Measurements from ENCODE around the gene LENG1. TPM values are rescaled to one million over a fixed set of nuclear protein-coding genes. Genes with fewer than 3 reads are reported as not detected.

The LENG1 gene
- total and polyA plus RNA-seq, 12 donors: 5.0 to 22.0 (median 9.7) TPM

DNA sequence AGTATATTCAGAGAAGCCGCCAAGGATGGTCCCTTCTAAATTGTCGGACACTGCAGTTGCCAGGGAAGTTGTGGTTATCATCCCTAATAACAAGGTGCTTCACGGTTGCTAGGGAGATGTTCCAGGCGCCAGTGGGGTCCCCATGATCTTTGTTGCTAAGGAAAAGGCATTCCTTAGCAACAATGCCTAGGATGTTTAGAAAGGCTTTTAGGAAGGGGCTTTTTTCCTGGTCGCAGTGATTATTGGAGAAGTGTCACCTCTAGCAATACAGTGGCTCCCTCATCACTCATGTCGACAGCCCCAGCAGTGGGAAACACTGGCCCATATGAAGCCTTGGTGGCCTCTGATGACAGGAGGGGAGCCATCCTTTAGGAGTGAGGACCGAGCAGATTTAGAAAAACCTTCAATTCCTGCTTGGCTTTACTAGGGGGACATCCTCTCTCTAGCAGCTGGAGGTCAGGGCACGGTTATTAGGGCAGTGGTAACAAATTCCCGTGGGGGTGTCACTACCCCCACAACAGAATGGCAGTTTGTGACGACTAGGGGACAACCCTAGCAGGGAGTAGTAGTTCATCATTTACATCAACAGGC lies 19.8 kb upstream of the LENG1 start:
- Histone ChIP-seq H3K36me3 (replicated peaks in 1 of 2) (peaks cover 0 to 46% of the 10 kb centered on the region in 2 donors), H3K27me3 (no peaks in the 10 kb centered on the region), H3K9me3 (replicated peaks in 1 of 3) (no peaks in the 10 kb centered on the region), H3K4me1 (replicated peaks in 1 of 2) (no peaks in the 10 kb centered on the region), H3K4me3 (no peak overlapping the region), H3K27ac (no peak overlapping the region)
- no peak for DNase-seq
- intact Hi-C loops (cut with DNase I): no loop called here
- 83 to 92% (median 86%) methylated on average over 7 to 10 of the region's 10 CpGs for WGBS, 4 donors
- no peak for TF ChIP-seq POLR2A (IDR thresholded peaks at IDR 0.05)
- TF ChIP-seq, protein P1, sequence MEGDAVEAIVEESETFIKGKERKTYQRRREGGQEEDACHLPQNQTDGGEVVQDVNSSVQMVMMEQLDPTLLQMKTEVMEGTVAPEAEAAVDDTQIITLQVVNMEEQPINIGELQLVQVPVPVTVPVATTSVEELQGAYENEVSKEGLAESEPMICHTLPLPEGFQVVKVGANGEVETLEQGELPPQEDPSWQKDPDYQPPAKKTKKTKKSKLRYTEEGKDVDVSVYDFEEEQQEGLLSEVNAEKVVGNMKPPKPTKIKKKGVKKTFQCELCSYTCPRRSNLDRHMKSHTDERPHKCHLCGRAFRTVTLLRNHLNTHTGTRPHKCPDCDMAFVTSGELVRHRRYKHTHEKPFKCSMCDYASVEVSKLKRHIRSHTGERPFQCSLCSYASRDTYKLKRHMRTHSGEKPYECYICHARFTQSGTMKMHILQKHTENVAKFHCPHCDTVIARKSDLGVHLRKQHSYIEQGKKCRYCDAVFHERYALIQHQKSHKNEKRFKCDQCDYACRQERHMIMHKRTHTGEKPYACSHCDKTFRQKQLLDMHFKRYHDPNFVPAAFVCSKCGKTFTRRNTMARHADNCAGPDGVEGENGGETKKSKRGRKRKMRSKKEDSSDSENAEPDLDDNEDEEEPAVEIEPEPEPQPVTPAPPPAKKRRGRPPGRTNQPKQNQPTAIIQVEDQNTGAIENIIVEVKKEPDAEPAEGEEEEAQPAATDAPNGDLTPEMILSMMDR (IDR thresholded peaks at IDR 0.05): no peak

DNA sequence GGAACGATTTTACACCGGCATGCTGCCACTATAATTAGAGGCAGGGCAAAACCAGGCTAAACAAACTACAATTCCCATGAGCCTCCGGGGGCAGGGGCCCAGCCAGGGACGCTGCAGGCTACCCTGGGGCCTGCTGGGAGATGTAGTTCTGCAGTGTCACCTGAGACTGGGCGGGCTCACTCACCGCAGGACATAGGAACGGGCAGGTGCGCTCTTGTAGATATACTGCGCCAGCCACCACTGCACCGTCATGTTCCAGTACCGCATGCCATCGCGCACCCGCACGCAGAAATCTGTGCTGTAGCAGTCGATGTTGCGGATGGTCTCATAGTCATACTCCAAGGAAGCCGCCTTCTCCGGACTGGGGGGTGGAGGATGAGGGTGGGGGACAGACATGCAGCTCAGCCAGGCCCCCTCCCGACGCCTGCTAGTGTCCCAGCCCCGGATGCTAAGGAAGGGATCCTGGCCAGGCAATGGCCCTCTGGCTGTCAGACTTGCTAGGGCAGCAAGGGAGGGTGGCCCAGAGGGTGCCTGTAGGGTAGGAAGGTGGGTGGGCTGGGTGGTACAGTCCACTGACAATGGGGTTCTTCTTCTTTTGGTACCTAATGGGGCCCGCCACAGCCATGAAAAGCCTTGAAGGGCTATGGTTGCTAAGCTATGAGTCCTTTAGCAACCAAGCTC lies 19.2 kb upstream of the LENG1 start:
- Histone ChIP-seq H3K27me3 (no peaks in the 10 kb centered on the region), H3K36me3 (replicated peaks in 1 of 2) (peaks cover 0 to 44% of the 10 kb centered on the region in 2 donors), H3K9me3 (replicated peaks in 1 of 3) (no peaks in the 10 kb centered on the region), H3K27ac (no peak overlapping the region), H3K4me3 (no peak overlapping the region), H3K4me1 (replicated peaks in 1 of 2) (no peaks in the 10 kb centered on the region)
- no peak for TF ChIP-seq POLR2A (IDR thresholded peaks at IDR 0.05)
- TF ChIP-seq, protein P1 (IDR thresholded peaks at IDR 0.05): no peak
- DNase-seq: no peak
- intact Hi-C loops (cut with DNase I): no loop called here
- WGBS, 4 donors: 61 to 82% (median 80%) methylated on average over 6 to 23 of the region's 23 CpGs

DNA sequence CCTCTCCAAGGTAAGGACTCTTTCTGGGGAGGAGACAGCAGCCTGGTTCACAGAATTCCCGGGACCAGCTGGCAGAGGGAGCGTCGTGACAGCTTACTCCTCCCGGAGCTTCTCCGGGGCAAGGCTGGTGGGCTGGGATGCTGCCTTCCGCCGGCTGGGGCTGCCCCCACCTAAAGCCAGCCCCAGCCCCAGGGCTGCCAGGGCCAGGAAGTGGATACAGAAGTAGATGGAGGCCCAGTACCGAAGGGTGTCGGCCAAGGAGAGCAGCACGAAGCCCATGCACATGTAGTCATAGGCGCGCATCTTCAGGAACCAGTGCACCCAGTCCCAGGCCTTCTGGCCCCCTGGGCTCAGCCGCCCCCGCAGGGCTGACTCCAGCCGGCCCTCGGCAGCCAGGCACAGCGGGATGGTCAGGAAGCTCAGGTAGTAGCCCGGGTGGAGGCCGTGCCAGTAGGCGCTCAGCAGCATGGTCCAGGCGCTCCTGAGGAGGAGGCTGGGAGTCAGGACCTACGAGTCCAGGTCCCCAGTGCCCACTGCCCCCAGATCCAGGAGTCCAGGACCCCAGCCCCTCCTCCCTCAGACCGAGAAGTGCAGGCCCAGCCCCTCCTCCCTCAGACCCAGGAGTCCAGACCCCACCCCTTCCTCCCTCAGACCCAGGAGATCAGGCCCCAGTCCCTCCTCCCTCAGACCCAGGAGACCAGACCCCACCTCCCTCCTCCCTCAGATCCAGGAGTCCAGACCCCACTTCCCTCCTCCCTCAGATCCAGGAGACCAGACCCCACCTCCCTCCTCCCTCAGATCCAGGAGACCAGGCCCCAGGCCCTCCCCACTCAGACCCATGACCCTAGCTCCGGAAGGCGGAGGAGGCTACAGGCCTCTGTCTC lies 14.7 kb upstream of the LENG1 start:
- Histone ChIP-seq H3K27ac (no peak overlapping the region), H3K9me3 (replicated peaks in 1 of 3) (no peaks in the 10 kb centered on the region), H3K4me3 (no peak overlapping the region), H3K4me1 (replicated peaks in 1 of 2) (peaks cover 6 to 7% of the 10 kb centered on the region in 2 donors), H3K27me3 (no peaks in the 10 kb centered on the region), H3K36me3 (replicated peaks in 1 of 2) (peaks cover 0 to 14% of the 10 kb centered on the region in 2 donors)
- WGBS, 4 donors: 62 to 82% (median 74%) methylated on average over 17 to 25 of the region's 25 CpGs
- no peak for DNase-seq
- intact Hi-C loops (cut with DNase I): no loop called here
- no peak for TF ChIP-seq POLR2A (IDR thresholded peaks at IDR 0.05)
- TF ChIP-seq, protein P1 (IDR thresholded peaks at IDR 0.05): no peak

DNA sequence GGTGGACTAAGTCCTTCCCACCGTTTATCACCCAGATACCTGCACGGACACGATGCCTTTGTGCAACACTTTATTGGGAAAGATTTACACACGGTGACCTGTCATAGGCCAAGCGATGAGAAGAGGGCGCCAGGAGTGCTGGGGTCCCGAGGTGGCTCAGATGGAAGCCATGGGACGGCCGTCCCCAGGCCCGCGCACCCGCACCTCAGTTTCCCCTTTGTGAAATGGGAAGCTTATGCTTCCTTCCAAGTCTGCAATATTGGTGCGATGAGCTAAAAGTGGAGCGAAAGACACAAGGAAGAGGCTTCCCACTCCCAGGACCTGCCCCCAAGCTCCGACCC lies 13.8 kb upstream of the LENG1 start:
- H3K27me3 ChIP-seq: no peaks in the 10 kb centered on the region
- H3K27ac ChIP-seq: no peak overlapping the region
- no peak overlapping the region for H3K4me3 ChIP-seq
- DNase-seq: no peak
- H3K36me3 ChIP-seq (replicated peaks in 1 of 2): peaks cover 0 to 8% of the 10 kb centered on the region in 2 donors
- TF ChIP-seq, protein P1 (IDR thresholded peaks at IDR 0.05): no peak
- no peak for TF ChIP-seq POLR2A (IDR thresholded peaks at IDR 0.05)
- H3K4me1 ChIP-seq (replicated peaks in 1 of 2): peaks cover 6 to 7% of the 10 kb centered on the region in 2 donors
- no peaks in the 10 kb centered on the region for H3K9me3 ChIP-seq (replicated peaks in 1 of 3)
- intact Hi-C loops (cut with DNase I): no loop called here
- 31 to 70% (median 40%) methylated on average over 2 to 15 of the region's 15 CpGs for WGBS, 4 donors
